GM23338 (cell line): ENCODE results near the gene FBXL14. TPM values are rescaled to one million over a fixed set of nuclear protein-coding genes. Genes with fewer than 3 reads are reported as not detected.

Experiments used
- ATAC-seq: fragments of 200-7000 bp; cut with Tn5 transposase; 3 replicates; pipeline ENCODE4 v1.9.1; 2020
- DNase-seq: peaks from one replicate; pipeline ENCODE4 v3.0.0-alpha.2; 2015; ENCODE audit warnings: low spot score
- H2AFZ ChIP-seq: fragments of 200-600 bp; sonication (generic); 2 replicates; pipeline ENCODE4 v1.8.0; 2016; ENCODE audit warnings: antibody characterized with exemption, mild to moderate bottlenecking, moderate library complexity
- H3F3A ChIP-seq: fragments of 200-600 bp; sonication (generic); replicated peaks from 2 replicates; pipeline ENCODE4 v1.8.0; 2017; ENCODE audit warnings: antibody characterized with exemption, mixed run types, low read depth
- H3K27ac ChIP-seq: fragments of 200-600 bp; sonication (generic); 2 replicates; pipeline ENCODE4 v1.6.1; 2016; ENCODE audit warnings: low read depth
- H3K27me3 ChIP-seq: fragments of 200-600 bp; sonication (generic); 2 replicates; pipeline ENCODE4 v1.8.0; 2016; ENCODE audit warnings: mild to moderate bottlenecking, mixed run types, moderate library complexity; ENCODE audit not compliant: insufficient read depth
- H3K36me3 ChIP-seq: fragments of 200-600 bp; sonication (generic); 2 replicates; pipeline ENCODE4 v1.8.0; 2016; ENCODE audit warnings: mild to moderate bottlenecking; ENCODE audit not compliant: insufficient read depth
- H3K4me1 ChIP-seq: fragments of 200-600 bp; sonication (generic); 2 replicates; pipeline ENCODE4 v1.8.0; 2016; ENCODE audit warnings: mild to moderate bottlenecking, moderate library complexity; ENCODE audit not compliant: insufficient read depth
- H3K4me2 ChIP-seq: fragments of 200-600 bp; sonication (generic); 2 replicates; pipeline ENCODE4 v1.7.1; 2017; ENCODE audit warnings: mixed run types
- H3K4me3 ChIP-seq: fragments of 200-600 bp; sonication (generic); 2 replicates; pipeline ENCODE4 v1.6.1; 2016; ENCODE audit warnings: mixed run types
- H3K79me2 ChIP-seq: fragments of 200-600 bp; sonication (generic); replicated peaks from 2 replicates; pipeline ENCODE4 v1.8.0; 2017; ENCODE audit warnings: mild to moderate bottlenecking; ENCODE audit not compliant: insufficient read depth
- H3K9me2 ChIP-seq: fragments of 200-600 bp; sonication (generic); 2 replicates; pipeline ENCODE4 v1.8.0; 2017; ENCODE audit not compliant: insufficient read depth
- H4K20me1 ChIP-seq: fragments of 200-600 bp; sonication (generic); replicated peaks from 2 replicates; pipeline ENCODE4 v1.8.0; 2017; ENCODE audit warnings: mild to moderate bottlenecking; ENCODE audit not compliant: insufficient read depth
- H3K27ac Mint-ChIP-seq: 2 replicates; pipeline ENCODE4 v1.8.0; 2020; ENCODE audit warnings: inconsistent platforms, mild to moderate bottlenecking, moderate library complexity, mixed read lengths
- H3K27me3 Mint-ChIP-seq: 3 replicates; pipeline ENCODE4 v1.8.0; 2022; ENCODE audit warnings: low read depth, mild to moderate bottlenecking, moderate library complexity, mixed read lengths, inconsistent platforms; ENCODE audit not compliant: insufficient read depth, poor library complexity
- H3K36me3 Mint-ChIP-seq: 3 replicates; pipeline ENCODE4 v1.8.0; 2021; ENCODE audit warnings: low read depth, mild to moderate bottlenecking, inconsistent platforms, moderate library complexity, mixed read lengths
- H3K4me1 Mint-ChIP-seq: 3 replicates; pipeline ENCODE4 v1.8.0; 2020; ENCODE audit warnings: mild to moderate bottlenecking, inconsistent platforms, mixed read lengths
- H3K4me3 Mint-ChIP-seq: 3 replicates; pipeline ENCODE4 v1.8.0; 2021; ENCODE audit warnings: moderate library complexity, mild to moderate bottlenecking, inconsistent platforms, mixed read lengths
- H3K9me3 Mint-ChIP-seq: 3 replicates; pipeline ENCODE4 v1.8.0; 2020; ENCODE audit warnings: moderate library complexity, mild to moderate bottlenecking, inconsistent platforms, mixed read lengths
- ETS1 ChIP-seq: IDR thresholded peaks from 2 replicates; pipeline ENCODE4 v1.6.1; 2016; ENCODE audit warnings: antibody characterized with exemption
- EZH2 ChIP-seq: fragments of 200-600 bp; sonication (generic); IDR thresholded peaks from one replicate; pipeline ENCODE4 v1.8.0; 2017; ENCODE audit warnings: antibody characterized with exemption, mild to moderate bottlenecking, low read depth; ENCODE audit not compliant: unreplicated experiment
- EZH2phosphoT487 ChIP-seq: fragments of 200-600 bp; sonication (generic); IDR thresholded peaks from one replicate; pipeline ENCODE4 v1.8.1; 2018; ENCODE audit warnings: antibody characterized with exemption; ENCODE audit not compliant: unreplicated experiment
- NANOG ChIP-seq: IDR thresholded peaks from 2 replicates; pipeline ENCODE4 v1.6.1; 2016; ENCODE audit warnings: antibody characterized with exemption, borderline replicate concordance
- POLR2AphosphoS5 ChIP-seq: IDR thresholded peaks from 2 replicates; pipeline ENCODE4 v1.6.1; 2016; ENCODE audit warnings: antibody characterized with exemption, low read depth
- REST ChIP-seq: IDR thresholded peaks from one replicate; pipeline ENCODE4 v1.6.1; 2018; ENCODE audit warnings: antibody characterized with exemption; ENCODE audit not compliant: unreplicated experiment
- STAT1 ChIP-seq: IDR thresholded peaks from one replicate; pipeline ENCODE4 v1.6.1; 2016; ENCODE audit warnings: antibody characterized with exemption; ENCODE audit not compliant: unreplicated experiment
- ZNF114 ChIP-seq: fragments of 250-450 bp; sonication (Bioruptor Pico); IDR thresholded peaks from 2 replicates; pipeline ENCODE4 v1.5.0; 2020; ENCODE audit warnings: mild to moderate bottlenecking, moderate library complexity
- ZNF331 ChIP-seq: fragments of 250-450 bp; sonication (Bioruptor Pico); IDR thresholded peaks from 2 replicates; pipeline ENCODE4 v1.5.0; 2020; ENCODE audit warnings: low read depth, mild to moderate bottlenecking, moderate library complexity
- ZNF462 ChIP-seq: fragments of 250-450 bp; sonication (Bioruptor Pico); IDR thresholded peaks from 2 replicates; pipeline ENCODE4 v1.5.0; 2020; ENCODE audit warnings: mild to moderate bottlenecking, moderate library complexity
- polyA plus RNA-seq: library from polyadenylated mRNA; unstranded; fragments of >200 nt; fragmentation: Nextera tagmentation; extraction: Ambion mirVana; gene quantifications from 2 replicates; pipeline ENCODE4 v1.2.1, GENCODE V29; 2016
- total RNA-seq: library from RNA; depleted of rRNA; stranded (reverse); fragments of >200 nt; shearing (Covaris generic); gene quantifications from 2 replicates; pipeline ENCODE4 v1.2.3, GENCODE V29; 2014

FBXL14 gene
- total and polyA plus RNA-seq, 2 experiments from 2014 or later, result 0.74 to 9.4 TPM

- Histone ChIP-seq H4K20me1 (peaks cover 15% of the 10 kb centered on the region), H3K9me2 (no peaks in the 10 kb centered on the region), H3K4me3 (peak overlapping the region; percentile 65), H2AFZ (no peak overlapping the region), H3K27ac (no peak overlapping the region), H3K27me3 (peaks cover 87% of the 10 kb centered on the region), H3K4me1 (peaks cover 43% of the 10 kb centered on the region), H3K36me3 (no peaks in the 10 kb centered on the region), H3K4me2 (peak overlapping the region; percentile 76), H3K79me2 (peaks cover 16% of the 10 kb centered on the region; the same call in 1 of the 2 replicates), H3F3A (peaks cover 31% of the 10 kb centered on the region)
- Mint-ChIP-seq H3K27ac (no peak overlapping the region), H3K36me3 (peaks cover 4% of the 10 kb centered on the region; the same call in 1 of the 3 replicates), H3K27me3 (peaks cover 79% of the 10 kb centered on the region), H3K9me3 (no peaks in the 10 kb centered on the region; the same call in 1 of the 3 replicates), H3K4me1 (peaks cover 61% of the 10 kb centered on the region), H3K4me3 (peak overlapping the region; percentile 79)
- peak; percentile 72 for DNase-seq
- peak; percentile 36 for ATAC-seq
- TF ChIP-seq EZH2 (peak; percentile 48), ZNF114 (CRISPR knock-in tag) (no peak)
Observed at GRCh38 chr12:1592444-1593173, 1.8 kb downstream of the FBXL14 start.

- peaks cover 31% of the 10 kb centered on the region for H3F3A ChIP-seq
- Mint-ChIP-seq H3K4me1 (peaks cover 67% of the 10 kb centered on the region), H3K36me3 (peaks cover 4% of the 10 kb centered on the region; the same call in 1 of the 3 replicates), H3K27me3 (peaks cover 85% of the 10 kb centered on the region), H3K4me3 (peak overlapping the region; percentile 79), H3K27ac (no peak overlapping the region), H3K9me3 (no peaks in the 10 kb centered on the region; the same call in 1 of the 3 replicates)
- H3K27me3 ChIP-seq, result peaks cover 88% of the 10 kb centered on the region
- peaks cover 16% of the 10 kb centered on the region; the same call in 1 of the 2 replicates for H3K79me2 ChIP-seq
- ATAC-seq (no peak), DNase-seq (no peak)
- H2AFZ ChIP-seq, result no peak overlapping the region
- peaks cover 49% of the 10 kb centered on the region for H3K4me1 ChIP-seq
- H3K4me2 ChIP-seq, result peak overlapping the region; percentile 76
- H3K36me3 ChIP-seq, result no peaks in the 10 kb centered on the region
- no peaks in the 10 kb centered on the region for H3K9me2 ChIP-seq
- H4K20me1 ChIP-seq, result peaks cover 15% of the 10 kb centered on the region
- peak overlapping the region; percentile 45 for H3K4me3 ChIP-seq
- H3K27ac ChIP-seq, result no peak overlapping the region
- TF ChIP-seq ZNF462 (CRISPR knock-in tag) (no peak), POLR2AphosphoS5 (no peak), EZH2 (no peak), REST (no peak), NANOG (no peak), STAT1 (no peak), EZH2phosphoT487 (no peak), ETS1 (no peak), ZNF331 (CRISPR knock-in tag) (no peak)
Observed at GRCh38 chr12:1591543-1591942, 2.8 kb downstream of the FBXL14 start.
